HG02981 (cell line): Measurements from ENCODE around the gene MAPK8IP3.

ENCODE experiments used
- ATAC-seq: cut with Tn5 transposase; IDR thresholded peaks from one replicate; pipeline ENCODE4 v1.9.1; 2021; ENCODE audit warnings: mild to moderate bottlenecking, moderate library complexity; ENCODE audit not compliant: unreplicated experiment

Gene MAPK8IP3

GRCh38 chr16:1800701-1801100 lies 94.7 kb downstream of the MAPK8IP3 start:
- no peak for ATAC-seq

GRCh38 chr16:1807626-1808025 lies 101.6 kb downstream of the MAPK8IP3 start:
- ATAC-seq: no peak

GRCh38 chr16:1808691-1809090 lies 102.7 kb downstream of the MAPK8IP3 start:
- no peak for ATAC-seq

GRCh38 chr16:1809281-1809801 lies 103.3 kb downstream of the MAPK8IP3 start:
- ATAC-seq: no peak

- ATAC-seq: no peak
These were observed 104.1 kb downstream of the MAPK8IP3 start for GRCh38 chr16:1810106-1810505.

- no peak for ATAC-seq
These were observed 104.5 kb downstream of the MAPK8IP3 start for GRCh38 chr16:1810536-1810935.

GRCh38 chr16:1812732-1813163 lies 106.8 kb downstream of the MAPK8IP3 start:
- no peak for ATAC-seq

GRCh38 chr16:1815461-1815860 lies 109.5 kb downstream of the MAPK8IP3 start:
- no peak for ATAC-seq

- ATAC-seq: no peak
These were observed 110.6 kb downstream of the MAPK8IP3 start for GRCh38 chr16:1816396-1817275.

- ATAC-seq: no peak
These were observed 111.2 kb downstream of the MAPK8IP3 start for GRCh38 chr16:1817276-1817589.

- ATAC-seq: no peak
These were observed 111.7 kb downstream of the MAPK8IP3 start for GRCh38 chr16:1817716-1818115.

GRCh38 chr16:1818204-1818872 lies 112.3 kb downstream of the MAPK8IP3 start:
- no peak for ATAC-seq

GRCh38 chr16:1818873-1819525 lies 113.0 kb downstream of the MAPK8IP3 start:
- ATAC-seq: no peak

GRCh38 chr16:1819611-1820010 lies 113.6 kb downstream of the MAPK8IP3 start:
- ATAC-seq: no peak
